GM19467 (cell line): Measurements from ENCODE around the gene IRX4.
"Not testable (repeated sequence)": the region's sequence is repeated elsewhere in the genome, so short reads cannot be mapped to it uniquely, and the experiment has no call there.

Experiments
- ATAC-seq: cut with Tn5 transposase; IDR thresholded peaks from one replicate; pipeline ENCODE4 v1.9.1; 2021; ENCODE audit warnings: mild to moderate bottlenecking, moderate library complexity; ENCODE audit not compliant: unreplicated experiment

IRX4 gene

GRCh38 chr5:1860949-1861348 lies 21.8 kb downstream of the IRX4 start:
- ATAC-seq, result no peak

GRCh38 chr5:1860021-1860610 lies 22.6 kb downstream of the IRX4 start:
- ATAC-seq, result no peak

- no peak for ATAC-seq
Measured at GRCh38 chr5:1859099-1859498, 23.6 kb downstream of the IRX4 start.

- no peak for ATAC-seq
Measured at GRCh38 chr5:1858436-1858835, 24.3 kb downstream of the IRX4 start.

GRCh38 chr5:1857256-1857600 lies 25.5 kb downstream of the IRX4 start:
- ATAC-seq, result no peak

GRCh38 chr5:1856596-1857255 lies 26.0 kb downstream of the IRX4 start:
- no peak for ATAC-seq

GRCh38 chr5:1855596-1855995 lies 27.1 kb downstream of the IRX4 start:
- ATAC-seq, result no peak

- no peak for ATAC-seq
Measured at GRCh38 chr5:1855075-1855474, 27.6 kb downstream of the IRX4 start.

- ATAC-seq, result no peak
Measured at GRCh38 chr5:1853531-1853930, 29.2 kb downstream of the IRX4 start.

GRCh38 chr5:1852324-1852947 lies 30.3 kb downstream of the IRX4 start:
- no peak for ATAC-seq

- no peak for ATAC-seq
Measured at GRCh38 chr5:1851290-1851934, 31.3 kb downstream of the IRX4 start.

GRCh38 chr5:1850324-1851154 lies 32.2 kb downstream of the IRX4 start:
- ATAC-seq, result no peak

GRCh38 chr5:1847611-1848010 lies 35.1 kb downstream of the IRX4 start:
- no peak for ATAC-seq

- ATAC-seq, result no peak
Measured at GRCh38 chr5:1847056-1847455, 35.7 kb downstream of the IRX4 start.

GRCh38 chr5:1846583-1846982 lies 36.1 kb downstream of the IRX4 start:
- ATAC-seq, result no peak

- no peak for ATAC-seq
Measured at GRCh38 chr5:1845696-1846095, 37.0 kb downstream of the IRX4 start.

- no peak for ATAC-seq
Measured at GRCh38 chr5:1844708-1845436, 37.9 kb downstream of the IRX4 start.

- not testable (repeated sequence) for ATAC-seq
Measured at GRCh38 chr5:1843761-1844160, 39.0 kb downstream of the IRX4 start.

GRCh38 chr5:1842004-1842819 lies 40.5 kb downstream of the IRX4 start:
- no peak for ATAC-seq
